Stimulated activated CD8-positive, alpha-beta memory T cell treated with anti-CD3 and anti-CD28 coated beads, Interleukin-4, amount 100 ng/mL, for 4 hours (primary cell): Measurements from ENCODE around the gene CTNNBL1.

Source experiments
- DNase-seq, 2 donors: peaks; one replicate each; pipeline ENCODE4 v3.0.0-alpha.2; 2020; ENCODE audit warnings: low read depth in 2 of 2, low spot score in 1 of 2

CTNNBL1 gene

DNA sequence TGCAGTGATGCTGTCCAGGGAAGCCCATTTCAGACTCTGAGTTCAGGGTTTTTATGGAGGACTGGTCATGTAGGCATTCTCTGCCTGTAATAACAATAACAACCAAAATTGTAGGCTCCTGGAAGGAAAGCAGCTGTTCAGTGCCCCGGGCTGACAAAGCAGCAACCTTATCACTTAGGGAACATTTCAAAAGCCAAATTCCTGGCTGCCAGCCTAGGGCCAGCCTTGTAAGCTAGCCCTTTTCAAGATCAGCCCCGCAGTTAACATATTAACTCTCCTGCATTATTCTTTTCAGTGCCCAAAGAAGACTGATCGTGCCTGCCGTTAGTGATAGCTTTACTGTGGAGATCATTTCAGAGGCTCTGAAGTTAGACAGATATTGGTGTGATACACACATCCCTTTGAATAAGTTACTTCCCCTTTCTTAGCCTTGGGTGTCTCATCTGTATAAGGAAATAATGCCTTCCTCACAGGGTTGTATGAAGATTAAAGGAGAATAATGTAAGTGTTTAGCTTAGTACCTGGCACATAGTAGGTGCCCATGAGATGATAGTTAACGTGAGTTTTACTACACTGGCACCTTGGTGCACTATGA lies 44.1 kb downstream of the CTNNBL1 start:
- DNase-seq = no peak

- DNase-seq = no peak
Observed at GRCh38 chr20:37741055-37741454, 47.2 kb downstream of the CTNNBL1 start.

GRCh38 chr20:37741570-37741969 lies 47.7 kb downstream of the CTNNBL1 start:
- DNase-seq = no peak

GRCh38 chr20:37742131-37742530 lies 48.3 kb downstream of the CTNNBL1 start:
- DNase-seq = no peak

DNA sequence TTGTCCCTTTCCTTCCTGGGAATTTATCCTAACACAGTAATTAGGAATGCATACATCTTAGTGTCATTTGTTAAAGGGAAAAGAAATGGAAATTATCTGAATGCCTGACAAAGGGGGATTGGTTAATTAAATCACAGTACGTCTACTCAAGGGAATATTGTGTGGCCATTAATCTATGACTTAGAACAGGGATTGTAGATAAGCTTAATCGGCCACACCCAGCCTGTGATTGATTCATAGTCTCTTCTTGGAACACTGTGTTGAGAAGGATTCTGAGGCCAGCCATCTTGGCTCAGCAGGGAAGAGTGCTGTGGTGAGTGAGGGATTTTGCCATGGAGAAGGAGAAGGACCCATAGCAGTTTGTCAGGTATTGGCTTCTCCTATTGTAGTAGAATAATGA lies 50.5 kb downstream of the CTNNBL1 start:
- no peak for DNase-seq

DNA sequence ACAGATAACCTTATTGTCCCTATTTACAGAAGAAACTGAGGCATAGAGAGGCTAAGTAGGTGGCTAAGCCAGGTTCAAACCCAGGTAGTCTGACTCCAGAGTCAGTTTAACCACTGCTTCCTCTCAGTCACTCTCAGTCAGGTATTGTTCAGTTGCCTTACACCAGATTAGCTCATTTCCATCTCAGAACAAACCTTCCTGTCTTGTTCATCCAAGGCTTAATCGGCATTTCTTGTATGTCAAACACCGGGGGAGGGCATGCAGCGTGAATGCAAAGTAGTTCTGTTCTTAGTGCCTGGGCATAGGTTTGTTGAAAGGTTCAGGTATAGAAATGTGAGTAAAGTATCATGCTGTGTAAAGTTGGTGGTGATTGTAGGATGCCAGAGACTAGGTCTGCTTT lies 51.7 kb downstream of the CTNNBL1 start:
- no peak for DNase-seq

DNA sequence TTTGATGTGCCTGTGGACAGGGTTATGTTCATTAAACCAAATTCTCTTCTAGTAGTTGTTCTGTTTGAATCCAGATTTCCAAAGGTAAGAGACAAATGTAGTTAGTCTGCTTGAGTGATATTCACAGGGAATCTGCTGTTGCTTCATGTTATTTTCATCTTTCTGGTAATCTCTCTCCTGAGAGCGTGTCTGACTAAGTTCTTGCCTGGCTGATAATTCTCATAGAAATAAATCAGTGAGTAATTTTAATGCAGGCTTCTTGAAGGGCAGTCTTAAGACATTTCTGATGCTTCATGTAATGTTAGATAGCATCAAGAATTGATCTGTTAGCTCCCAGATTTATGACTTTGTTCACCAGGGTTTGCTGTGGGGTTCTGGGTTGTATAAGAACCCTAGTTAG lies 54.2 kb downstream of the CTNNBL1 start:
- no peak for DNase-seq

DNA sequence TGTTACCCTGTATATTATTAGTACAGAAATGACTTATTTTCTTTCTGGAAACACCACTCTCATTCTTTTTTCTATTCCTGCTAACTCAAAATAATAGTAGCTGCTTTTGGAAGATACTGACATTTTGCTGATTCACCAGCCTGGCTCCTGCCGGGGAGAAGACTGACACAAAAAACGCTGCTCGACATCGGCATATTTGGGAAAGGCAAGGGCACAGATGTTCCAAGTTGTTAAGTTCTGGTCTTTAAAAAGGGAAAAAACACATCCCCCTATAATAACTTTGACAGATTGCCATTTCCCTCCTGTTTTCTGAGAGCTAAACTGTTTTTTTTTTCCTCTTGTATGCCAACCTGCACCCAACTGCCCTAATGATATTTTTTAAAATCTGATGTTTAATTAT lies 55.4 kb downstream of the CTNNBL1 start:
- no peak for DNase-seq

GRCh38 chr20:37749620-37750403 lies 56.0 kb downstream of the CTNNBL1 start:
- DNase-seq = no peak

GRCh38 chr20:37755665-37756064 lies 61.8 kb downstream of the CTNNBL1 start:
- no peak for DNase-seq

GRCh38 chr20:37756234-37756633 lies 62.4 kb downstream of the CTNNBL1 start:
- no peak for DNase-seq

GRCh38 chr20:37757550-37757949 lies 63.7 kb downstream of the CTNNBL1 start:
- DNase-seq = no peak

- DNase-seq = no peak
Observed at GRCh38 chr20:37758332-37758731, 64.5 kb downstream of the CTNNBL1 start.

DNA sequence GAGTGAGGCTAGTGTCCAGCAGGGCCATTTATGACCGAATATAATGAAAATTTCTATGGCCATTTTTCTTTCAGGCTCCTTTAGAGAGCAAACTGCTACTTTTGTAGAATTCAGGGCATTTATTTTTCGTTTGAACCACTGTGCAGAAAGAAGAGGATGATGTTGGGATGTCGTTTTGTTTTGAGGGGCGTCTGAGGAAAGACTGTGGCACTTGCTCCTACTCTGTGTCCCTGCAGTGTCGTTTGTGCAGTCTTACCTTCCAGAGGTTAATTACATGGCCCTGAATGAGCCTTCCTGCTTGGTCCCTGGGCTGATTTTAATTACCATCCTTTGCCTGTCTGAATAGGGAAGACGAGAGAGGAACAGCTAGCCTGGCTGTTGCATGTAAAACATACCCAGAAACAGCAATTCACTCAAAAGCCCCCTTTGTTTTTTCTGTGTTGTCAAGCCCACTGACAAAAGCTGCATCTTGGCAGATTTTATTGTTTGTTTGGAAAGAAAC lies 65.3 kb downstream of the CTNNBL1 start:
- DNase-seq = no peak

DNA sequence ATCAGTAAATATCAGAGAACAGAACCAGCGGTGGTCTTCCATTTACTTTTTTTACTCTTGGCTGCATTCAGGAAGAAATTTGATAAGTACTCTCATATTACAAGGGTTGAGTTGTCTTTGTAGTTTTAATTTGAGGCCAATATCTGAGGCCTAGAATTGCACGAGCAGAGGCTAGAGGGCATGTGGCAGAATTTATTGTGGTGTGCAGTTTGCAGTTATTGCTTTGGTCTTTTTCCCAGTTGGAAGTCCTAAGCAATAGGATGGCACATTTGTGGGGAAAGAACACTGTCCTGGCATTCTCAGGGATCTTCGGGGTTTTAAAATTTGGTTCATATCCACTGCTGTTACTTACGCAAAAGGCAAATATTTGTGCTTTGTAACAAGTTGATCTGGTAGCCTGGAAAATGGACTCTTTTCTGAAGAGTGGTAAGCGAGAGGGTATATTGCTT lies 66.0 kb downstream of the CTNNBL1 start:
- no peak for DNase-seq

DNA sequence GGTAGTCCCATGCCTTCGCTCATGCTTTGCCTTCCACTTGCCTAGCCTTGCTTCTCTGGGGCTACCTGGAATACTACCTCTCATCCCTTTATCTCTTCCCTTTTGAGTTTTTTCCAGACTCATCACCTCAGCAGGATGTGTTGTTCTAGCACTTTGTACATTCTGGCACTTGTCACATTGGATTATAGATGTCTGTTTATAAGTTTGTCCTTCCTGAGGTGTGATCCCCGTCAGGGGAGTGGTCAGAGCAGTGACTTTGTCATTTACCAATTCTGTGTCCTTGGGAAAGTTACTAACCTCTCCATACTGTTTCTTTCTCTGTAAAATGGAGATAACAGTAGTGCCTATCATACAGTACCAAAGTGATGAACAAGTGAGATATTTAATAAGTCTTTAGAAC lies 66.5 kb downstream of the CTNNBL1 start:
- no peak for DNase-seq

GRCh38 chr20:37762716-37763485 lies 69.1 kb downstream of the CTNNBL1 start:
- no peak for DNase-seq

- no peak for DNase-seq
Observed at GRCh38 chr20:37764333-37764935, 70.6 kb downstream of the CTNNBL1 start.

GRCh38 chr20:37770908-37771307 lies 77.1 kb downstream of the CTNNBL1 start:
- DNase-seq = no peak

DNA sequence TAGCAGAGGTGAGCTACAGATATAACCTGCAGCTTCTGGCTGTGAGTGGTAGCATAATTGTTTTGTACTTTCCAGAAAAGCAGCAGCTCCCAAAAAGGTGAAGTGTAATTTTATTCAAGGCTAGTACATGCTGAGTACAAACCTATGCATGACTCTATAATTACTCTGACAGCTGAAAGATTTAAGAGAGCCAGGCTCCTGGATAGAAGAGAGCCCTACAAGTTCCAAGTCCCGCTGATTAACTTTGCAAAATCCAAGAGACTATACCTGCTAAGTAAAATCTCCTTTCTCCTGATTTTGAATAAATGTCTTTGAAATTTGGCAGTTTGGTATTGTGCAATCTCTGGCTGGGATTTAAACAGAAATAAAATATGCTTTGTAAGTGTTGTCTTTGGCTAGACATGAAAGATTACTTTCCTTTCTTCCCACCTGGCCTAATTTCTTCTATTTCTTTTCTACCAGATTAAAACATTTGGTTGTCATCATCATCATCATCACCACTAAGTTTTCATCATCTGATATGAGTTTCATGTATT lies 79.5 kb downstream of the CTNNBL1 start:
- DNase-seq = no peak

GRCh38 chr20:37774156-37774555 lies 80.3 kb downstream of the CTNNBL1 start:
- DNase-seq = no peak
